Neural progenitor cell (in vitro differentiated cells): ENCODE data around the gene DENND5A.

Source experiments
- CTCF ChIP-seq: fragments of 200-600 bp; sonication (generic); IDR thresholded peaks from 2 replicates; pipeline ENCODE4 v1.5.1; 2017; ENCODE audit warnings: antibody characterized with exemption, mild to moderate bottlenecking
- EZH2 ChIP-seq: fragments of 200-600 bp; sonication (generic); IDR thresholded peaks from 2 replicates; pipeline ENCODE4 v1.6.1; 2017; ENCODE audit warnings: antibody characterized with exemption, mild to moderate bottlenecking, moderate library complexity
- EZH2phosphoT487 ChIP-seq: fragments of 200-600 bp; sonication (generic); IDR thresholded peaks from 2 replicates; pipeline ENCODE4 v1.6.1; 2017; ENCODE audit warnings: antibody characterized with exemption

GRCh38 chr11:9266132-9266736 lies 1.1 kb upstream of the DENND5A start:
- no peak for TF ChIP-seq CTCF
- TF ChIP-seq EZH2phosphoT487: no peak
- TF ChIP-seq EZH2: no peak
